Measurements from ENCODE around the gene ANKRD33.
"Not testable (repeated sequence)": the region's sequence is repeated elsewhere in the genome, so short reads cannot be mapped to it uniquely, and the experiment has no call there.

ANKRD33 gene

GRCh38 chr12:51883998-51884675, 3.8 kb upstream of the ANKRD33 start:
- no peak for DNase-seq

GRCh38 chr12:51884676-51885229, 3.1 kb upstream of the ANKRD33 start:
- no peak for DNase-seq

- DNase-seq = not testable (repeated sequence)
These were observed 2.4 kb upstream of the ANKRD33 start for GRCh38 chr12:51885294-51886020.

- peak; percentile 74 for DNase-seq
These were observed 1.7 kb upstream of the ANKRD33 start for GRCh38 chr12:51886021-51886710.

- DNase-seq = no peak
These were observed 663 bp downstream of the ANKRD33 start for GRCh38 chr12:51888316-51889215.

- DNase-seq = no peak
These were observed 1.6 kb downstream of the ANKRD33 start for GRCh38 chr12:51889216-51890132.

GRCh38 chr12:51890133-51890464, 2.2 kb downstream of the ANKRD33 start:
- DNase-seq = no peak

- DNase-seq = no peak
These were observed 2.7 kb downstream of the ANKRD33 start for GRCh38 chr12:51890511-51891171.

GRCh38 chr12:51891843-51892242, 3.9 kb downstream of the ANKRD33 start:
- no peak for DNase-seq

- DNase-seq = no peak
These were observed 5.9 kb downstream of the ANKRD33 start for GRCh38 chr12:51893786-51894185.

- DNase-seq = no peak
These were observed 7.7 kb downstream of the ANKRD33 start for GRCh38 chr12:51895378-51896135.

GRCh38 chr12:51896236-51896635, 8.3 kb downstream of the ANKRD33 start:
- no peak for DNase-seq

GRCh38 chr12:51897181-51897580, 9.3 kb downstream of the ANKRD33 start:
- no peak for DNase-seq

- DNase-seq = no peak
These were observed 10.6 kb downstream of the ANKRD33 start for GRCh38 chr12:51898506-51898905.

GRCh38 chr12:51898937-51899336, 11.0 kb downstream of the ANKRD33 start:
- DNase-seq = no peak

GRCh38 chr12:51900323-51900889, 12.5 kb downstream of the ANKRD33 start:
- no peak for DNase-seq

- DNase-seq = no peak
These were observed 13.4 kb downstream of the ANKRD33 start for GRCh38 chr12:51901121-51901817.

GRCh38 chr12:51901881-51902280, 14.0 kb downstream of the ANKRD33 start:
- DNase-seq = no peak

- no peak for DNase-seq
These were observed 17.1 kb downstream of the ANKRD33 start for GRCh38 chr12:51904951-51905470.
